H1 (cell line): ENCODE results near the gene CAMTA2. TPM values are rescaled to one million over a fixed set of nuclear protein-coding genes. Genes with fewer than 3 reads are reported as not detected.

ENCODE experiments used
- CTCF ChIA-PET: fragments of 300-600 bp; sonication (Branson Sonifier 250); formaldehyde crosslinking; loops from one replicate; lab custom pipeline; 2021; ENCODE audit not compliant: partially characterized antibody; lab: Charles Lee
- POLR2A ChIA-PET: fragments of 300-600 bp; sonication (Branson Sonifier 250); formaldehyde crosslinking; loops from one replicate; lab custom pipeline; 2021; ENCODE audit warnings: inconsistent platforms; ENCODE audit not compliant: partially characterized antibody; lab: Charles Lee
- DNase-seq, 2 experiments: peaks; one replicate each; pipeline versions ENCODE4 v3.0.0 to v3.0.0-alpha.2; 2010 to 2022; ENCODE audit warnings: low spot score in 2 of 2, low read depth in 1 of 2, mixed read lengths in 1 of 2
- FAIRE-seq: peaks from 2 replicates; lab custom pipeline; 2011; peaks lifted over from hg19 to GRCh38; lab: Jason Lieb, UNC
- H2AFZ ChIP-seq: 2 replicates; pipeline ENCODE4 v1.8.1; 2012; ENCODE audit warnings: low read length, inconsistent platforms
- H2AK5ac ChIP-seq: 2 replicates; pipeline ENCODE4 v1.6.1; 2013; ENCODE audit warnings: low read depth, low read length
- H2BK120ac ChIP-seq: replicated peaks from 2 replicates; pipeline ENCODE3; 2013; ENCODE audit warnings: low read depth, low read length, inconsistent platforms
- H2BK12ac ChIP-seq: 2 replicates; pipeline ENCODE4 v1.6.1; 2013; ENCODE audit warnings: low read depth, low read length
- H2BK15ac ChIP-seq: 2 replicates; pipeline ENCODE4 v1.6.1; 2013; ENCODE audit warnings: low read length
- H2BK20ac ChIP-seq: 2 replicates; pipeline ENCODE4 v1.6.1; 2013; ENCODE audit warnings: low read length
- H2BK5ac ChIP-seq: 2 replicates; pipeline ENCODE4 v1.6.1; 2013; ENCODE audit warnings: low read depth, low read length
- H3K14ac ChIP-seq: 2 replicates; pipeline ENCODE4 v1.6.1; 2013; ENCODE audit warnings: inconsistent platforms; ENCODE audit not compliant: insufficient read length
- H3K18ac ChIP-seq: 2 replicates; pipeline ENCODE4 v1.6.1; 2013; ENCODE audit warnings: low read length; ENCODE audit errors: extremely low read depth
- H3K23ac ChIP-seq: 2 replicates; pipeline ENCODE4 v1.6.1; 2013; ENCODE audit warnings: inconsistent platforms; ENCODE audit not compliant: insufficient read length
- H3K23me2 ChIP-seq: 2 replicates; pipeline ENCODE4 v1.6.1; 2013; ENCODE audit warnings: low read depth, low read length
- H3K27ac ChIP-seq: 2 replicates; pipeline ENCODE4 v1.6.1; 2011; ENCODE audit warnings: low read depth, low read length, inconsistent platforms
- H3K27me3 ChIP-seq, 4 experiments: replicated peaks in 1 of 4; 1 replicate in 1 of 4; 2 replicates in 3 of 4; pipeline versions ENCODE4 v1.6.1 to v1.8.1; 2011 to 2013; ENCODE audit warnings: low read length in 3 of 4, mild to moderate bottlenecking in 3 of 4, inconsistent platforms in 2 of 4, mixed read lengths in 2 of 4, moderate library complexity in 1 of 4; ENCODE audit not compliant: control insufficient read depth in 3 of 4, insufficient read depth in 3 of 4; ENCODE audit errors: extremely low read depth in 1 of 4
- H3K36me3 ChIP-seq, 4 experiments: 2 replicates each; pipeline versions ENCODE4 v1.6.1 to v1.8.1; 2011 to 2013; ENCODE audit warnings: mild to moderate bottlenecking in 4 of 4, low read length in 3 of 4, moderate library complexity in 2 of 4, control low read depth in 1 of 4, inconsistent platforms in 1 of 4; ENCODE audit not compliant: insufficient read depth in 4 of 4, control insufficient read depth in 2 of 4
- H3K4ac ChIP-seq: replicated peaks from 2 replicates; pipeline ENCODE3; 2013; ENCODE audit warnings: low read length, low read depth, mixed read lengths, inconsistent platforms; ENCODE audit not compliant: insufficient read length
- H3K4me1 ChIP-seq, 4 experiments: replicated peaks in 1 of 4; 1 replicate in 1 of 4; 2 replicates in 3 of 4; pipeline versions ENCODE4 v1.6.1 to v1.8.1; 2011 to 2013; ENCODE audit warnings: low read length in 3 of 4, inconsistent platforms in 2 of 4, mixed read lengths in 1 of 4; ENCODE audit not compliant: insufficient read depth in 4 of 4, control insufficient read depth in 3 of 4
- H3K4me2 ChIP-seq, 2 experiments: 2 replicates each; pipeline versions ENCODE4 v1.6.1 to v1.8.1; 2011 to 2013; ENCODE audit warnings: low read depth in 2 of 2, low read length in 2 of 2, control low read depth in 1 of 2, inconsistent platforms in 1 of 2, mild to moderate bottlenecking in 1 of 2; ENCODE audit not compliant: insufficient read depth in 1 of 2
- H3K4me3 ChIP-seq, 4 experiments: fragments of 200-600, 300-600 bp in 1 of 4; sonication (generic), shearing (Covaris generic), sonication (Bioruptor Twin) in 1 of 4; 2 replicates each; pipeline versions ENCODE4 v1.5.1 to v1.8.1; 2011 to 2016; ENCODE audit warnings: low read length in 4 of 4, low read depth in 3 of 4, control low read depth in 2 of 4, inconsistent platforms in 2 of 4, mild to moderate bottlenecking in 2 of 4, mixed read lengths in 1 of 4, moderate library complexity in 1 of 4; ENCODE audit not compliant: insufficient read depth in 2 of 4; ENCODE audit errors: extremely low read depth in 1 of 4
- H3K56ac ChIP-seq: replicated peaks from 2 replicates; pipeline ENCODE3; 2013; ENCODE audit warnings: low read depth, mild to moderate bottlenecking, mixed read lengths, low read length, inconsistent platforms; ENCODE audit not compliant: insufficient read length
- H3K79me1 ChIP-seq: 2 replicates; pipeline ENCODE4 v1.6.1; 2013; ENCODE audit warnings: low read depth, low read length, control low read depth
- H3K79me2 ChIP-seq, 2 experiments: 2 replicates each; pipeline versions ENCODE4 v1.6.1 to v1.8.1; 2012 to 2013; ENCODE audit warnings: low read length in 2 of 2, mild to moderate bottlenecking in 2 of 2, inconsistent platforms in 1 of 2; ENCODE audit not compliant: insufficient read depth in 2 of 2, control insufficient read depth in 1 of 2
- H3K9ac ChIP-seq, 4 experiments: replicated peaks in 1 of 4; 1 replicate in 1 of 4; 2 replicates in 3 of 4; pipeline versions ENCODE4 v1.6.1 to v1.8.1; 2011 to 2013; ENCODE audit warnings: low read depth in 3 of 4, low read length in 3 of 4, control low read depth in 2 of 4, mild to moderate bottlenecking in 2 of 4, moderate library complexity in 2 of 4, inconsistent platforms in 1 of 4; ENCODE audit errors: extremely low read depth in 1 of 4
- H3K9me3 ChIP-seq, 2 experiments: 2 replicates each; pipeline versions ENCODE4 v1.6.1 to v1.8.1; 2012 to 2013; ENCODE audit warnings: mild to moderate bottlenecking in 2 of 2, moderate library complexity in 2 of 2, control low read depth in 1 of 2, inconsistent platforms in 1 of 2, low read depth in 1 of 2, low read length in 1 of 2, mixed read lengths in 1 of 2; ENCODE audit not compliant: insufficient read depth in 2 of 2
- H4K20me1 ChIP-seq, 2 experiments: replicated peaks in 1 of 2; 2 replicates each; pipeline versions ENCODE3 to v1.8.1; 2011 to 2013; ENCODE audit warnings: inconsistent platforms in 2 of 2, low read length in 2 of 2, mild to moderate bottlenecking in 1 of 2; ENCODE audit not compliant: insufficient read depth in 2 of 2, control insufficient read depth in 1 of 2
- H4K5ac ChIP-seq: 2 replicates; pipeline ENCODE4 v1.6.1; 2013; ENCODE audit warnings: low read length, low read depth, mixed read lengths, inconsistent platforms; ENCODE audit not compliant: insufficient read length
- H4K8ac ChIP-seq: 2 replicates; pipeline ENCODE4 v1.8.0; 2013; ENCODE audit warnings: mild to moderate bottlenecking, moderate library complexity, low read length, inconsistent platforms; ENCODE audit not compliant: insufficient read depth; ENCODE audit errors: extremely low read depth
- H4K91ac ChIP-seq: replicated peaks from 2 replicates; pipeline ENCODE3; 2013; ENCODE audit warnings: low read length, mixed read lengths, inconsistent platforms; ENCODE audit not compliant: insufficient read length
- HDAC6 ChIP-seq: IDR thresholded peaks from one replicate; pipeline ENCODE4 v1.7.1; 2012; ENCODE audit warnings: low read depth, mild to moderate bottlenecking, inconsistent platforms, low read length, moderate library complexity
- KDM1A ChIP-seq: fragments of 200-600, 300-600 bp; sonication (generic); IDR thresholded peaks from 2 replicates; pipeline ENCODE4 v1.7.1; 2016; ENCODE audit warnings: mild to moderate bottlenecking, low read length, borderline replicate concordance
- RXRA ChIP-seq: IDR thresholded peaks from 2 replicates; pipeline ENCODE4 v1.6.1; 2011; ENCODE audit warnings: low read depth, mild to moderate bottlenecking, low read length, moderate library complexity; ENCODE audit not compliant: insufficient read depth
- SP1 ChIP-seq: IDR thresholded peaks from 2 replicates; pipeline ENCODE4 v1.6.1; 2011; ENCODE audit warnings: low read depth, low read length
- TAF7 ChIP-seq: optimal IDR thresholded peaks from 2 replicates; pipeline ENCODE3; 2011; ENCODE audit warnings: low read depth, mild to moderate bottlenecking, inconsistent platforms, low read length, moderate library complexity, borderline replicate concordance
- YY1 ChIP-seq: IDR thresholded peaks from 2 replicates; pipeline ENCODE4 v1.6.1; 2011; ENCODE audit warnings: low read depth, mild to moderate bottlenecking, low read length
- WGBS, 2 experiments: shearing (Covaris generic) in 1 of 2; methylation state at CpG; one replicate each; pipeline versions ENCODE4 v1.1.6 to v1.1.7; 2013 to 2015; ENCODE audit warnings: low lambda C conversion rate in 2 of 2, mixed read lengths in 2 of 2, inconsistent platforms in 1 of 2, low coverage in 1 of 2, missing lambda C conversion rate in 1 of 2; ENCODE audit not compliant: insufficient replicate concordance in 2 of 2, insufficient coverage in 1 of 2, insufficient read length in 1 of 2; ENCODE audit errors: extremely low coverage in 1 of 2, missing lambda C conversion rate in 1 of 2; 5-methylcytosine and 5-hydroxymethylcytosine counted together
- polyA plus RNA-seq, 7 experiments: library from polyadenylated mRNA; depleted of rRNA in 3 of 7; stranded (reverse) in 5 of 7; unstranded in 2 of 7; fragments of >200 nt in 5 of 7; fragments of 200-250 nt in 2 of 7; gene quantifications; 1 replicate in 5 of 7; 2 replicates in 1 of 7; 4 replicates in 1 of 7; pipeline versions ENCODE4 v1.2.1 to v1.2.3, GENCODE V29; 2011 to 2013; ENCODE audit warnings: missing spikeins in 2 of 7, mixed read lengths in 2 of 7
- total RNA-seq: library from RNA; stranded (reverse); fragmentation: NEBNext Ultra II Directional; extraction: Animal tissue kit (Norgen Biotek cat#: 25700); gene quantifications from 2 replicates; pipeline ENCODE4 v1.2.1, GENCODE V29; 2021

The CAMTA2 gene
- total and polyA plus RNA-seq, 2 of the 8 experiments (the other 6 are each of a cell fraction or from before 2014, with no cell fraction given), result 5.5 to 12.0 TPM

- H3K23ac ChIP-seq, result no peak overlapping the region
- H3K4ac ChIP-seq, result no peak overlapping the region
- H4K20me1 ChIP-seq, result no peaks in the 10 kb centered on the region
- no peaks in the 10 kb centered on the region for H3K9me3 ChIP-seq
- H2BK20ac ChIP-seq, result no peak overlapping the region
- H2BK12ac ChIP-seq, result no peak overlapping the region
- H3K79me2 ChIP-seq, result no peaks in the 10 kb centered on the region
- POLR2A ChIA-PET, result interaction anchor here (1.2 to 3.4 kb wide), 11 partner anchors 9 to 115 kb away, joined by 3 to 23 read pairs (median 9); partner anchors contain the start of genes GP1BA, PFN1, RNF167 and SLC25A11
- no peak overlapping the region for H3K9ac ChIP-seq
- no peak overlapping the region for H2BK15ac ChIP-seq
- H4K5ac ChIP-seq, result no peak overlapping the region
- H3K4me2 ChIP-seq, result no peak overlapping the region
- H3K36me3 ChIP-seq, result no peaks in the 10 kb centered on the region
- CTCF ChIA-PET, result interaction anchor here (0.8 to 5.5 kb wide), 7 partner anchors 10 to 142 kb away, joined by 3 to 33 read pairs (median 4); partner anchors contain the start of gene CHRNE
- H3K27ac ChIP-seq, result no peak overlapping the region
- 71% methylated on average over 8 of the region's 8 CpGs; no CpG with 5 or more reads in 1 of the 2 experiments for WGBS, 2 experiments
- no peaks in the 10 kb centered on the region for H3K23me2 ChIP-seq
- H3K79me1 ChIP-seq, result no peaks in the 10 kb centered on the region
- peaks cover 0 to 5% (median 1%) of the 10 kb centered on the region in 4 experiments; a peak in 2 of 7 replicates for H3K4me1 ChIP-seq
- DNase-seq (no peak), FAIRE-seq (peak; percentile 19)
- no peaks in the 10 kb centered on the region for H3K27me3 ChIP-seq
- H2AK5ac ChIP-seq, result no peak overlapping the region
- H3K4me3 ChIP-seq, result no peak overlapping the region
- no peak overlapping the region for H2BK5ac ChIP-seq
- TF ChIP-seq HDAC6 (no peak), KDM1A (no peak), TAF7 (no peak), RXRA (no peak), SP1 (no peak), YY1 (no peak)
- H4K91ac ChIP-seq, result no peak overlapping the region
- H2BK120ac ChIP-seq, result no peak overlapping the region
- H3K56ac ChIP-seq, result no peak overlapping the region
- no peak overlapping the region for H3K18ac ChIP-seq
- H2AFZ ChIP-seq, result no peak overlapping the region
- no peak overlapping the region for H3K14ac ChIP-seq
- no peak overlapping the region for H4K8ac ChIP-seq
Measured at GRCh38 chr17:4919511-4920047, 67.9 kb downstream of the CAMTA2 start.
